GM18858 (cell line): ENCODE results near the gene MEIS2.

ENCODE experiments used
- ATAC-seq: cut with Tn5 transposase; IDR thresholded peaks from one replicate; pipeline ENCODE4 v1.9.1; 2021; ENCODE audit not compliant: unreplicated experiment

Gene MEIS2

DNA sequence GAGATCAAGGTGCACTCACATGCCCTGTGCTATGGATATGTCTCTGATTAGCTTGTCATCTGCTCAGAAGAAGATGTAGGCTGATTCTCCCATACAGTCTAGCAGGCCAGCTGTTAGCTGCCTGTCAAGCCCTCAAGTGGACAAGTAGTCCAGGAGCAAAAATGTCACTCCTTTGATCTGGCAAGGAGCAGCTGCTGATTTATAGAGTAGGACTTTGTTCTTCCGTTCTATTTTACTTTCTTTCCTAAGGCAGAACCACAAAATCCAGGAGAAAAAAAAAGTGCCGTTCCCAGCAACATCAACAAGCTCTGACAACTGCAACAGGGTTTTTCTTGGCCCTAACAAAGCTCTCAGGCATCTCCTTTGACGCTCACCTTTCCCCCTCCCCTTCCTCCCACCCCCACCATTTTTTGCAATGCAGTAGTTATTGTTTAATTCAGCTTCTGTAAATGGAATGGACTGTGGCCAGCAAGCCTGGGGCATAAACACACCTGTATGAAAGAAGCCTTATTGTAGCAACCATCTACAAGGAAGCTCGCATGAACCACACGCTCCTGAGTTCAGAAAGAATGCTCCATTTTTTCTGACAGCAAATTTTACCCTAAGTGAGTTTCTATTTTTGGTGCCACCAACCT, 196.3 kb downstream of the MEIS2 start:
- no peak for ATAC-seq

- ATAC-seq, result no peak
Measured at GRCh38 chr15:36903195-36903594, 197.2 kb downstream of the MEIS2 start.

- no peak for ATAC-seq
Measured at GRCh38 chr15:36901012-36901411, 199.3 kb downstream of the MEIS2 start.

GRCh38 chr15:36899696-36900095, 200.7 kb downstream of the MEIS2 start:
- ATAC-seq, result no peak

GRCh38 chr15:36898536-36899126, 201.7 kb downstream of the MEIS2 start:
- ATAC-seq, result no peak

DNA sequence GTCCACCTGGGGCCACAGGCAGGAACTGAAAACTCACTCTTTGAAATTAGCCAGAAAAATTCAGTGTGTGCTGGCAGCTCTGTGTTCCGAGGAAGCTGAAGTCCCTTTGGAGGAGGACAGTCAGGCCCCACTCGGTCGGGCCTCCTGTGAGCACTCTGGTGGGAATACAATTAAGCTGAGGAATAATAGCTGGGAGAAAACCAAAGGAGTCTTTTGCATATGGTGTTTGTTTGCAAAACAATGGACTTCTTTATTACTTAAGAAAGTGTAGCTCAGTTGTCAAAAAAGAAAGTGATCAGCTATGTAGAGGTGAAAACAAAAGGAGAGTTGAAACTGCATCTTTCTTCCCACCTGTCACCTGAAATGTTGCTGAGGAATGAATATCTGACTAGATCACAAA, 202.5 kb downstream of the MEIS2 start:
- ATAC-seq, result no peak

DNA sequence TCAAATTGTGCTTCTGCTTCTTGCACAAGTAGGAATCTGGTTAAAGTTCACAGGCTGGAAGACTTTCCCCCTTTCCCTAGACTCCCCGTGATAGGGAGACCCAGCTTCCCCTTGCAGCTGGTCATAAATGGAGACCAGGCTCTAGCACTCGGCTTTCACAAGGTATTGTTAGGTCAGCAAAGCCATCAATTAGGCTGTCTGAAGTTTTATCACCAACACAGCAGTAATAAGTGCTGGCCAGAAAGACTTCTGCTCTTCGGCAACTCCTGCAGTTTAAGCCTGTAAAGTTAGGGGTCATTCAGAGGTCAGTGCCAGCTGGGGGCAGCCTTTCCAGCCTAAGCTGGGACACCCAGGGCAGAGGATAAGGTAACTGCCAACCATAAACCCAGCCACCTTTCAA, 203.4 kb downstream of the MEIS2 start:
- ATAC-seq, result no peak

- ATAC-seq, result no peak
Measured at GRCh38 chr15:36894075-36894474, 206.3 kb downstream of the MEIS2 start.

DNA sequence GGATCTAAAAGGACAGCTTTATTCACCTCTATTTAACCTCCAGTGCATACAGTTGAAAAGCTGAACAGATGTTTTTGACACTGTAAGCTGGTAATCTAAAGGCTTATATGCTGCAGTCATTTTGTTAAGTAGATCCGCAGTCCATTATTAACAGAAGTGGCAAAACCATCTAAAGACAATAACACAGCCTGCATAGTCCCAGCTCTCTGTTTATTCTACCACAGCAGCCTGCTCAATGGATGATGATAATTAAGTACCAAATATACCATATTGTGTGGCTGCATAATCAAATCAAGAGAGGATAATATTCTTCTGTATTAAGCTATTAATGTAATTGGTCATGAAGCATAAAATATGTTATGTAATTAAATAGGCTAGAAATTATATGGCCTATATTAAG, 207.1 kb downstream of the MEIS2 start:
- no peak for ATAC-seq

- ATAC-seq, result no peak
Measured at GRCh38 chr15:36888011-36888992, 212.0 kb downstream of the MEIS2 start.

DNA sequence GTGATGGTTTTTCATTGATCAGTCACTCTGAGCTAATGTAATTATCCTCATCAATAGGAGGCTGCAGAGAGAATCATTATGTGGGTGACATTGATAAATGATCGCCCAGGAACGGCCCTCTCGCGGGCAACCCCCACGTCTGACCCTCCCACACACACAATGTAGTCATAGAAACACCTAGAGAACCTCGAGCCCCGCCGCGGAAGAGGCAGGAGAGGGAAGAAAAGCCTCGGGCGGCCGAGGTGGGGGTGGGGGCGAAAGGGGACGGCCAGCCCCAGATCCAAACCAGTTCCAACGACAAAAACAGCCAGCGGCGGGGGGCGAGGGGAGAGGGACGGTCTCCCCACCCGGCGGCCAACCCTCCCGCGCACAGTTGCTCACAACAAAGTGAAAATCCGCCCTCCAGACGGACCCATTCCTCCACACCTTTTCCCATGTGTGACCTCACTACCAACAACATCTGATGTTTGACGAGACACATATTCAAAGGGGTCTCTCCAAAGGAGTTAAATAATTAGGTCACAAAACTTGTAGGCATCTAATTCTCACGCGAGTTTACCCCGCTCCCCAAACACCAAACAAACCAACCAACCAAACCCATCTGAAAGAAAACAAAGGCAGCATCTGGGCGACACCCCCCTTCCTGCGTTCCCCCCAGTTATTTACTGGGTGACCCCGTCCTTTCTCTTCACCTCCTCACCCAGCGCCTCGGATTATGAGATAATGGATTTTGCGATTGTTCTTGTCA, 213.0 kb downstream of the MEIS2 start:
- ATAC-seq, result no peak

DNA sequence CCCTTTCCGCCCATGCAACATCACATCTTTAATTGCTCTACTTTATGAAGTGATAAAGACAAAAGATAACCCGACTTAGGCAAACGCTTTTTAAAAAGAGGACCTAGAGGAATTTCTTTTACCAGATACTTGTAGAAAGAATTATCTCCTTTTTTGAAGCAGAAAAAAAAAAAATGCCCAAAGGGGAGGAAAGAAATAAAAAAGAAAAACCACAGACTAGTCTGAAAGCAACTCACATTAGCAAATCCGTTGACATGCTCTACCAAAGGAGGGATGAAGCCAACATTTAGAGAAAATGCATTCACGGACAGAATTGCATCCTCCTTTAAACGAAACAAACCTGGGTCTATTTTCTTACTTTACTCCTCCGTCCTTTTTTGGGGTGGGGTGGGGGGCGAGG, 213.6 kb downstream of the MEIS2 start:
- ATAC-seq, result no peak

DNA sequence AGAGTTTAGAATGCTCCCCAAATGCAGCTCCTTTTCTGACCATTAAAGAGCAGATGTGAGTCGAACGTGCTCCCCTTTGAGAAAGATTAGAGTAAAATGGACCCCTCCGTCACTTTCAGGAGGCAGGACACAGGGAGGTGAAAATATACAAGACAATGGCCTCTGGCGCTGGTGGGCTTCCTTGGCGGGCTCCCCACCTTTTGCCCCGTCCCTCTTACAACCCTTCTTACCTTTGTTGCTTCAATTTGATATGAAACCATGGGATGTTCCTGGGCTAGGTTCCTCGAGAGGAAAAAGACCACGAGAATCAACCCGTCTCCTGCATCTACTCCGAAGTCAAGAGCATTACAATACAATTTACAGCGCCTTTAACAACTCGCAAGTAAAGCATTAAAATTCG, 214.2 kb downstream of the MEIS2 start:
- no peak for ATAC-seq

DNA sequence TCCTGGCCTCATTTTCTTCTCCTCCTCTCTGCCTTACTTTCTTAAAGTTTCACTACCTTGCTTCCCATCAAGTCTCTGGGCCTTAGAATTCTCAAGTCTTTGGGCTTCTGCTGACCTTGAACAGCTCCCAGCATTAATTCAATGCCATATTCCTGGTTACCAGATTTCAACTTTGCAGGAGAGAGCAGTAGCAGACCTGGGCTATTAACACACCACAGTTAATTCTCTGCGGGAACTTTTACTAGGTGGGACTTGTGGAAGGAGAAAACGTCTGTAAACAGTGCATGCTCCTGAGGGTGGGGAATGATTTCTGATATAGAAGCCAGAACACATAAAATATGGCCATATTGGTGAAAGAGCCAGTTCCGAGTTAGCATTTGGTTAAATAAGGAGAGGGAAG, 214.6 kb downstream of the MEIS2 start:
- no peak for ATAC-seq

- ATAC-seq, result no peak
Measured at GRCh38 chr15:36884936-36885635, 215.3 kb downstream of the MEIS2 start.

- no peak for ATAC-seq
Measured at GRCh38 chr15:36884518-36884875, 215.9 kb downstream of the MEIS2 start.

- peak; percentile 72 for ATAC-seq
Measured at GRCh38 chr15:36883713-36884517, 216.4 kb downstream of the MEIS2 start.

- no peak for ATAC-seq
Measured at GRCh38 chr15:36882487-36883131, 217.7 kb downstream of the MEIS2 start.

DNA sequence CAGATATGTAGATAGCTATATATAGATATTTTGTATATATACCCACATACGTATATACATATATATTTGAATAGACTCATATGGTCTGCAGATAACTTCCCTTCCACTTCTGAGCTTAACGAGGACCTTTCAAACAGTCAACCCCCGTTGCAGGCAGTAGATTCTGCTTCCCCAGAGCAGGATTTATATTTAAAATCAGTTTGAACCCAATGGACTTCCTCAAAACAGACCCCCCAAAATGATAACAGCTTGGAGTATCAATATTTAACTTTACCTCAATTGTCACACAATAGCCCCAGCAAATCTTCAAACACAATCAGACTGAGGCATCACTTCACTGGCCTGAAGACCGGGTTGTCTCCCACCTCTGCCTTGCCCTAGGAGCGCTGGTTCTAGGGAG, 218.3 kb downstream of the MEIS2 start:
- ATAC-seq, result no peak
